ENCODE results near the gene HMGXB4.

Gene HMGXB4, protein sequence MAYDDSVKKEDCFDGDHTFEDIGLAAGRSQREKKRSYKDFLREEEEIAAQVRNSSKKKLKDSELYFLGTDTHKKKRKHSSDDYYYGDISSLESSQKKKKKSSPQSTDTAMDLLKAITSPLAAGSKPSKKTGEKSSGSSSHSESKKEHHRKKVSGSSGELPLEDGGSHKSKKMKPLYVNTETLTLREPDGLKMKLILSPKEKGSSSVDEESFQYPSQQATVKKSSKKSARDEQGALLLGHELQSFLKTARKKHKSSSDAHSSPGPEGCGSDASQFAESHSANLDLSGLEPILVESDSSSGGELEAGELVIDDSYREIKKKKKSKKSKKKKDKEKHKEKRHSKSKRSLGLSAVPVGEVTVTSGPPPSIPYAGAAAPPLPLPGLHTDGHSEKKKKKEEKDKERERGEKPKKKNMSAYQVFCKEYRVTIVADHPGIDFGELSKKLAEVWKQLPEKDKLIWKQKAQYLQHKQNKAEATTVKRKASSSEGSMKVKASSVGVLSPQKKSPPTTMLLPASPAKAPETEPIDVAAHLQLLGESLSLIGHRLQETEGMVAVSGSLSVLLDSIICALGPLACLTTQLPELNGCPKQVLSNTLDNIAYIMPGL

GRCh38 chr22:35257321-35258190 is at the start of gene HMGXB4:
HMGXB4 (plus strand) TSS chr22:35257493; CDS start chr22:35262391, 4,898 bp downstream.
- no peaks in the 10 kb centered on the region for H3K27me3 ChIP-seq (replicated peaks; ENCODE audit: insufficient read depth, low read length)
- H3K79me2 ChIP-seq (ENCODE audit: low read length): peaks cover 29% of the 10 kb centered on the region
- TF ChIP-seq CTCF (IDR thresholded peaks at IDR 0.05; ENCODE audit: low read length): no peak
- TF ChIP-seq EZH2phosphoT487 (IDR thresholded peaks at IDR 0.05; ENCODE audit: low read length): no peak
- no peak for TF ChIP-seq EZH2 (optimal IDR thresholded peaks at IDR 0.05; ENCODE audit: low read depth, low read length)
- H3K27ac ChIP-seq (ENCODE audit: low read length): peak within 1 kb of the TSS; percentile 67; the same call in 1 of the 2 replicates
- peak within 1 kb of the TSS; percentile 98 for H3K9ac ChIP-seq (ENCODE audit: low read length)
- peak within 1 kb of the TSS; percentile 93 for H3K4me3 ChIP-seq (ENCODE audit: low read length)
- H3K4me2 ChIP-seq (ENCODE audit: low read depth, low read length): peak within 1 kb of the TSS; percentile 97
- H4K20me1 ChIP-seq (ENCODE audit: insufficient read depth, low read length): no peaks in the 10 kb centered on the region
- 0 out of 2 replicates have a peak, but pooled peaks cover 4% of the 10 kb centered on the region for H3F3A ChIP-seq (ENCODE audit: insufficient read depth, low read length)
- DNase-seq: peak; percentile 93
- H3K4me1 ChIP-seq (ENCODE audit: low read length): peaks cover 12% of the 10 kb centered on the region
- H2AFZ ChIP-seq (ENCODE audit: low read length): peak within 1 kb of the TSS; percentile 99
- H3K9me2 ChIP-seq (replicated peaks; ENCODE audit: insufficient read depth, low read length): no peaks in the 10 kb centered on the region
- H3K36me3 ChIP-seq (replicated peaks; ENCODE audit: insufficient read depth, low read length): no peaks in the 10 kb centered on the region
- H3K9me3 ChIP-seq (replicated peaks; ENCODE audit: insufficient read depth, low read length): no peaks in the 10 kb centered on the region

DNA sequence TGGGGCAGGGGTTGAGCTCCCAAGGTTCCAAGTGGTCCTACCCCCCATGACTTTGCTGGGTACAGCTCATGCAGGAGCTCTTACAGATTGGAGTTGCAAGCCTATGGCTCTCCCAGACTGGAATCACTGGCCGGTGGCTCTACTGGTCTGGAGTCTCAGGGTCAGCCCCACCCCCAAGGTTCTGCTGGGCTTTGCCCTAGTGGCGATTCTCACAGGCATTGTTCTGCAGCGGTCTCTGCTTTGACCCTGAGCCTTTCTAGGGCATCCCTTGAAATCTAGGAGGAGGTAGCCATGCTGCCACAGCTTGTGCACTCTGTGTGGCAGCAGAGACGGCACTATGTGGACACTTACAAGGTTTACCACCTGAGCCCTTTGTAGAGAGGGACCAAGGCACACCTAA is 49.3 kb upstream of the HMGXB4 start:
- Histone ChIP-seq H3K4me3 (ENCODE audit: low read length) (no peak overlapping the region), H3K4me2 (ENCODE audit: low read depth, low read length) (no peak overlapping the region), H3K9me3 (replicated peaks; ENCODE audit: insufficient read depth, low read length) (no peaks in the 10 kb centered on the region), H3K79me2 (ENCODE audit: low read length) (peaks cover 80% of the 10 kb centered on the region), H3K27me3 (replicated peaks; ENCODE audit: insufficient read depth, low read length) (no peaks in the 10 kb centered on the region), H3K9me2 (replicated peaks; ENCODE audit: insufficient read depth, low read length) (no peaks in the 10 kb centered on the region), H3K9ac (ENCODE audit: low read length) (no peak overlapping the region), H3K4me1 (ENCODE audit: low read length) (peaks cover 21% of the 10 kb centered on the region), H2AFZ (ENCODE audit: low read length) (no peak overlapping the region), H3K27ac (ENCODE audit: low read length) (no peak overlapping the region), H4K20me1 (ENCODE audit: insufficient read depth, low read length) (no peaks in the 10 kb centered on the region), H3K36me3 (replicated peaks; ENCODE audit: insufficient read depth, low read length) (peaks cover 8% of the 10 kb centered on the region), H3F3A (ENCODE audit: insufficient read depth, low read length) (peaks cover 5% of the 10 kb centered on the region; the same call in 1 of the 2 replicates)
- DNase-seq: no peak
- no peak for TF ChIP-seq EZH2phosphoT487 (IDR thresholded peaks at IDR 0.05; ENCODE audit: low read length)
- no peak for TF ChIP-seq EZH2 (optimal IDR thresholded peaks at IDR 0.05; ENCODE audit: low read depth, low read length)
- no peak for TF ChIP-seq CTCF (IDR thresholded peaks at IDR 0.05; ENCODE audit: low read length)

DNA sequence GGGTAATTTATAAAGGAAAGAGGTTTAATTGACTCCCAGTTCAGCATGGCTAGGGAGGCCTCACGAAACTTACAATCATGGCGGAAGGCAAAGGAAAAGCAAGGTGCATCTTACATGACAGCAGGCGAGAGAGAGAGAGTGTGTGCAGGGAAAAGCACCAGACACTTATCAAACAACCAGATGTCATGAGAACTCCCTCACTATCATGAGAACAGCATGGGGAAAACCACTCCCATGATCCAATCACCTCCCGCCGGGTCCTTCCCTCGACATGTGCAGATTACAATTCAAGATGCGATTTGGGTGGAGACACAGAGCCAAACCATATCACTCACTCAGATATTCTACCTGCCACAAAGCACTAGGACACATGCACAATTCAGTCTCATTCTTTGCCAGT is 48.1 kb upstream of the HMGXB4 start:
- Histone ChIP-seq H3K79me2 (ENCODE audit: low read length) (peaks cover 72% of the 10 kb centered on the region), H3K9me3 (replicated peaks; ENCODE audit: insufficient read depth, low read length) (no peaks in the 10 kb centered on the region), H4K20me1 (ENCODE audit: insufficient read depth, low read length) (no peaks in the 10 kb centered on the region), H3K4me1 (ENCODE audit: low read length) (peaks cover 21% of the 10 kb centered on the region), H3F3A (ENCODE audit: insufficient read depth, low read length) (peaks cover 5% of the 10 kb centered on the region; the same call in 1 of the 2 replicates), H3K9ac (ENCODE audit: low read length) (no peak overlapping the region), H3K4me2 (ENCODE audit: low read depth, low read length) (no peak overlapping the region), H3K9me2 (replicated peaks; ENCODE audit: insufficient read depth, low read length) (no peaks in the 10 kb centered on the region), H3K27me3 (replicated peaks; ENCODE audit: insufficient read depth, low read length) (no peaks in the 10 kb centered on the region), H3K4me3 (ENCODE audit: low read length) (no peak overlapping the region), H3K36me3 (replicated peaks; ENCODE audit: insufficient read depth, low read length) (peaks cover 8% of the 10 kb centered on the region; the same call in 1 of the 2 replicates), H3K27ac (ENCODE audit: low read length) (no peak overlapping the region), H2AFZ (ENCODE audit: low read length) (no peak overlapping the region)
- no peak for DNase-seq
- no peak for TF ChIP-seq CTCF (IDR thresholded peaks at IDR 0.05; ENCODE audit: low read length)
- no peak for TF ChIP-seq EZH2 (optimal IDR thresholded peaks at IDR 0.05; ENCODE audit: low read depth, low read length)

Measured in MM.1S (cell line).